ENCODE results near the gene MS4A4E. TPM values are rescaled to one million over a fixed set of nuclear protein-coding genes. Genes with fewer than 3 reads are reported as not detected.

The MS4A4E gene
- total RNA-seq, 1 donor from 2014 or later, result not detected

- Histone ChIP-seq H3K4me1 (ENCODE audit: control insufficient read depth in 3 of 3, insufficient read depth in 3 of 3, low read length in 3 of 3) (no peaks in the 10 kb centered on the region), H3K27ac (ENCODE audit: low read depth, low read length) (no peak overlapping the region), H3K9ac (ENCODE audit: low read depth in 1 of 3, low read length in 3 of 3) (no peak overlapping the region), H3K36me3 (ENCODE audit: control insufficient read depth in 3 of 3, insufficient read depth in 3 of 3, low read length in 3 of 3) (no peaks in the 10 kb centered on the region), H3K9me3 (ENCODE audit: control insufficient read depth in 3 of 3, low read length in 3 of 3) (no peaks in the 10 kb centered on the region), H3K27me3 (ENCODE audit: control insufficient read depth in 3 of 3, insufficient read depth in 3 of 3, low read length in 3 of 3) (no peaks in the 10 kb centered on the region), H3K4me3 (ENCODE audit: low read length in 3 of 3) (no peak overlapping the region)
These were observed 20.5 kb upstream of the MS4A4E start for GRCh38 chr11:60263402-60263801.

DNA sequence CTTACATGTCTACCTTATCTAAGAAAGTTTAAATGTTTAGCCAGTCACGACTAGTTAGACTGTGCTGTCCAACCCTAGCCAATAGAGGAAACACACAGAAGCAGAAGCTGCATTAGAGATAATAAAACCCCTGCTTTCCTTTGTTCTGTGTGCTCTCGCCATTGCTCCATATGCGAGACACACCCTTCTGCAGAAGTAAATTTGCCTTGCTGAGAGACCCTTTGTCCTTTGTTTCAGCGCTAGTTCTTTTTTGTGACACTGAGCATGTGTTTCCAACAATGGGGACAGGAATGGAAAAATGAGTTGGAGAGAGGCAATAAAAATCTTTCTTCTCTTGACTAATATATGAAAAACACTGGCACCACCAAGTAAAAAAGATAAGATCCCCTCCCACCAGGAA lies 18.1 kb upstream of the MS4A4E start:
- no peak overlapping the region for H3K27ac ChIP-seq (ENCODE audit: low read depth, low read length)
- no peaks in the 10 kb centered on the region for H3K4me1 ChIP-seq (ENCODE audit: control insufficient read depth in 3 of 3, insufficient read depth in 3 of 3, low read length in 3 of 3)
- H3K27me3 ChIP-seq (ENCODE audit: control insufficient read depth in 3 of 3, insufficient read depth in 3 of 3, low read length in 3 of 3), result no peaks in the 10 kb centered on the region
- H3K9me3 ChIP-seq (ENCODE audit: control insufficient read depth in 3 of 3, low read length in 3 of 3), result no peaks in the 10 kb centered on the region
- H3K36me3 ChIP-seq (ENCODE audit: control insufficient read depth in 3 of 3, insufficient read depth in 3 of 3, low read length in 3 of 3), result no peaks in the 10 kb centered on the region
- H3K4me3 ChIP-seq (ENCODE audit: low read length in 3 of 3), result no peak overlapping the region
- no peak overlapping the region for H3K9ac ChIP-seq (ENCODE audit: low read depth in 1 of 3, low read length in 3 of 3)

DNA sequence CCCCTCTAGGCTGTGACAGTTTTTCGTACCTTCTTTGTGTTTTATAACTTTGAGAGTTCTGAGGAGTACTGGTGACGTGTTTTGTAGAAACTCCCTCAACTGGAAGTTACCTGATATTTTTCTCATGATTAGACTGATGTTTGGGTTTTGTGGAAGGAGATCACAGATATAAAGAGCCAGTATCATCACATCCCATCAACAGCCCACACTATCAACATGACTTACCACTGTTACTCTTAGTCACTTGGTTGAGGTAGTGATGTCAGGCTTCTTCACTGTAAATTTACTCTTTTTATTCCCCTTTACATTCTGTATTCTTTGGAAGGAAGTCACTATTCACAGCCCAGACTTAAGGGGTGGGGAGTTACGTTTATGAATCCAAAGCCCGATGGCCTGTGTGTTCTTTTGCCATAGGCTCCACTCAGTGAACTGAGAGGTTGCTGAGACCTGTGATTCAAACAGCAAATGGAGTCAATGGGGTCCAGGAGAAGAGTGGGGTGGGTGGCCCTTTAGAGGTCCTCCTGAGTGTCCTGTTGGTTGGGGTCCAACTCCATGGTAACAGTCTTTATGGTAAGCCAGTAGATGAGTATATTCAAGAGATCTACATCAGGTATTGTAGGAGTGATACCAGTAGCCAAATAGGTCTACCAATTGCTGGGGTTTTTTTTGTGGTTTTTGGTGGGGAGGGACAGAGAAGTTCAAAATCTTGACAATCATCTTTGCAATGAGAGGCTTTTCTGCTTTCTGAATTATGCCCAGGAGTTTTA lies 15.2 kb upstream of the MS4A4E start:
- Histone ChIP-seq H3K9ac (ENCODE audit: low read depth in 1 of 3, low read length in 3 of 3) (no peak overlapping the region), H3K27me3 (ENCODE audit: control insufficient read depth in 3 of 3, insufficient read depth in 3 of 3, low read length in 3 of 3) (no peaks in the 10 kb centered on the region), H3K9me3 (ENCODE audit: control insufficient read depth in 3 of 3, low read length in 3 of 3) (peaks cover 0 to 7% (median 2%) of the 10 kb centered on the region in 3 donors), H3K4me1 (ENCODE audit: control insufficient read depth in 3 of 3, insufficient read depth in 3 of 3, low read length in 3 of 3) (no peaks in the 10 kb centered on the region), H3K4me3 (ENCODE audit: low read length in 3 of 3) (no peak overlapping the region), H3K27ac (ENCODE audit: low read depth, low read length) (no peak overlapping the region), H3K36me3 (ENCODE audit: control insufficient read depth in 3 of 3, insufficient read depth in 3 of 3, low read length in 3 of 3) (no peaks in the 10 kb centered on the region)

GRCh38 chr11:60252213-60253108 lies 9.5 kb upstream of the MS4A4E start:
- H3K27me3 ChIP-seq (ENCODE audit: control insufficient read depth in 3 of 3, insufficient read depth in 3 of 3, low read length in 3 of 3), result no peaks in the 10 kb centered on the region
- no peaks in the 10 kb centered on the region for H3K4me1 ChIP-seq (ENCODE audit: control insufficient read depth in 3 of 3, insufficient read depth in 3 of 3, low read length in 3 of 3)
- H3K9ac ChIP-seq (ENCODE audit: low read depth in 1 of 3, low read length in 3 of 3), result no peak overlapping the region
- no peak overlapping the region for H3K4me3 ChIP-seq (ENCODE audit: low read length in 3 of 3)
- H3K36me3 ChIP-seq (ENCODE audit: control insufficient read depth in 3 of 3, insufficient read depth in 3 of 3, low read length in 3 of 3), result no peaks in the 10 kb centered on the region
- peaks cover 0 to 7% (median 2%) of the 10 kb centered on the region in 3 donors for H3K9me3 ChIP-seq (ENCODE audit: control insufficient read depth in 3 of 3, low read length in 3 of 3)
- peak overlapping the region; percentile 30 for H3K27ac ChIP-seq (ENCODE audit: low read depth, low read length)

DNA sequence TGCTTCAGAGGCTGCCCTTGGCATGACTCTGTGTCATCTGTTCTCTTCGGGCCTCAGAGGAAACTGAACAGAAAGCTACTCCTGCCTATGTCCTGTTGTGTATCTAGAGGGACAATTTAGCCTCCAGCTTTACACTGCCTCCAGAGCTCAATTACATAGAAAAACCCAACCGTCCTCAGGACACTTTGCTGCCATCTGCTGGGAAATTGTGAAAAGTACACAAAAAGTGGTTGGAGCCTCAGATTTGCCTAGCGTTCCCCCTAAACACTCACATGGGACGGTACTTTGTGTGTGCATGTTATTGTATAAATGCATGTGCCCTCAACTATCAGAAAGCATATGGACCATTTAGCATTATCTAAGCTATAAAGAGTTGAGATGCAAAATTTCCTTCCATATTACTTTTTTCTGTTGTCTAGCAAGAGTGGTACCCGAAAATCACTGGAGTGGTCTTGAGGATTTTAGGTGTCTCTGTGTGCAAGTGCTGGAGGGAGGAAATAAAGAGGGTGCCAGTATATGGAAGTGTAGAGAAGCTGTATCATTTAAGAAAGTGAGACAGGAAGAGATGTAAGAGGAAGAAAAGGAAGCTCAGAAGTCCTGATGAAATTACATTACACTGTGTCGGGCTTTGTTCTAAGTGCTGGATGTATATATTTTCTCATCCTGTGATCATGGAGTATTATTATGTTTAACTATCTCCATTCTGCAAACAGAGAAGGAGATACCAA lies 8.7 kb upstream of the MS4A4E start:
- Histone ChIP-seq H3K9ac (ENCODE audit: low read depth in 1 of 3, low read length in 3 of 3) (no peak overlapping the region), H3K9me3 (ENCODE audit: control insufficient read depth in 3 of 3, low read length in 3 of 3) (peaks cover 0 to 7% (median 2%) of the 10 kb centered on the region in 3 donors), H3K36me3 (ENCODE audit: control insufficient read depth in 3 of 3, insufficient read depth in 3 of 3, low read length in 3 of 3) (no peaks in the 10 kb centered on the region), H3K27me3 (ENCODE audit: control insufficient read depth in 3 of 3, insufficient read depth in 3 of 3, low read length in 3 of 3) (no peaks in the 10 kb centered on the region), H3K4me3 (ENCODE audit: low read length in 3 of 3) (no peak overlapping the region), H3K27ac (ENCODE audit: low read depth, low read length) (no peak overlapping the region), H3K4me1 (ENCODE audit: control insufficient read depth in 3 of 3, insufficient read depth in 3 of 3, low read length in 3 of 3) (no peaks in the 10 kb centered on the region)

GRCh38 chr11:60241786-60242185 lies 1.2 kb downstream of the MS4A4E start:
- no peak overlapping the region for H3K9ac ChIP-seq (ENCODE audit: low read depth in 1 of 3, low read length in 3 of 3)
- H3K4me3 ChIP-seq (ENCODE audit: low read length in 3 of 3), result no peak overlapping the region
- H3K36me3 ChIP-seq (ENCODE audit: control insufficient read depth in 3 of 3, insufficient read depth in 3 of 3, low read length in 3 of 3), result no peaks in the 10 kb centered on the region
- H3K27me3 ChIP-seq (ENCODE audit: control insufficient read depth in 3 of 3, insufficient read depth in 3 of 3, low read length in 3 of 3), result no peaks in the 10 kb centered on the region
- H3K9me3 ChIP-seq (ENCODE audit: control insufficient read depth in 3 of 3, low read length in 3 of 3), result no peaks in the 10 kb centered on the region
- H3K27ac ChIP-seq (ENCODE audit: low read depth, low read length), result peak overlapping the region; percentile 7
- no peaks in the 10 kb centered on the region for H3K4me1 ChIP-seq (ENCODE audit: control insufficient read depth in 3 of 3, insufficient read depth in 3 of 3, low read length in 3 of 3)

DNA sequence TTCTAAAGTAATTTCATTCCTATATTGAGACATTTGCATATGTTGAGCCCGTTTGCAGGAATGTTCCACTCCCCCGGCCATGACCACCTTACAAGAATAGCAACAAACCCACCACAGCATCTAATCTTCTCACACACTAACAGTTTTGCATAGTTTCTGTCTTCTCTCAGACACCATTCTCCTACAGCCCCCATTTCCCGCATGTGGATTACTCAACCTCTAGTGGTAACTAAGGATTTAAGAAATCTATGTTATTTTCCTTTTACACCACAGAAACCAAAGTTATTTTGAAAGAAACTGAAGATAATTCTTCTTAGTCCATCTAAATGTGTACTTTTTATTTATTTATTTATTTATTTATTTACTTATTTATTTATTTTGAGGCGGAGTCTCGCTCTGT lies 2.3 kb downstream of the MS4A4E start:
- H3K27me3 ChIP-seq (ENCODE audit: control insufficient read depth in 3 of 3, insufficient read depth in 3 of 3, low read length in 3 of 3), result no peaks in the 10 kb centered on the region
- no peaks in the 10 kb centered on the region for H3K4me1 ChIP-seq (ENCODE audit: control insufficient read depth in 3 of 3, insufficient read depth in 3 of 3, low read length in 3 of 3)
- H3K9me3 ChIP-seq (ENCODE audit: control insufficient read depth in 3 of 3, low read length in 3 of 3), result no peaks in the 10 kb centered on the region
- no peaks in the 10 kb centered on the region for H3K36me3 ChIP-seq (ENCODE audit: control insufficient read depth in 3 of 3, insufficient read depth in 3 of 3, low read length in 3 of 3)
- no peak overlapping the region for H3K4me3 ChIP-seq (ENCODE audit: low read length in 3 of 3)
- no peak overlapping the region for H3K9ac ChIP-seq (ENCODE audit: low read depth in 1 of 3, low read length in 3 of 3)
- H3K27ac ChIP-seq (ENCODE audit: low read depth, low read length), result no peak overlapping the region

GRCh38 chr11:60235321-60235720 lies 7.6 kb downstream of the MS4A4E start:
- no peak overlapping the region for H3K27ac ChIP-seq (ENCODE audit: low read depth, low read length)
- H3K4me3 ChIP-seq (ENCODE audit: low read length in 3 of 3), result no peak overlapping the region
- H3K27me3 ChIP-seq (ENCODE audit: control insufficient read depth in 3 of 3, insufficient read depth in 3 of 3, low read length in 3 of 3), result no peaks in the 10 kb centered on the region
- H3K9me3 ChIP-seq (ENCODE audit: control insufficient read depth in 3 of 3, low read length in 3 of 3), result no peaks in the 10 kb centered on the region
- H3K9ac ChIP-seq (ENCODE audit: low read depth in 1 of 3, low read length in 3 of 3), result no peak overlapping the region
- H3K36me3 ChIP-seq (ENCODE audit: control insufficient read depth in 3 of 3, insufficient read depth in 3 of 3, low read length in 3 of 3), result no peaks in the 10 kb centered on the region
- H3K4me1 ChIP-seq (ENCODE audit: control insufficient read depth in 3 of 3, insufficient read depth in 3 of 3, low read length in 3 of 3), result no peaks in the 10 kb centered on the region

- H3K9me3 ChIP-seq (ENCODE audit: control insufficient read depth in 3 of 3, low read length in 3 of 3), result no peaks in the 10 kb centered on the region
- H3K36me3 ChIP-seq (ENCODE audit: control insufficient read depth in 3 of 3, insufficient read depth in 3 of 3, low read length in 3 of 3), result no peaks in the 10 kb centered on the region
- H3K4me3 ChIP-seq (ENCODE audit: low read length in 3 of 3), result no peak overlapping the region
- no peak overlapping the region for H3K9ac ChIP-seq (ENCODE audit: low read depth in 1 of 3, low read length in 3 of 3)
- no peaks in the 10 kb centered on the region for H3K4me1 ChIP-seq (ENCODE audit: control insufficient read depth in 3 of 3, insufficient read depth in 3 of 3, low read length in 3 of 3)
- H3K27ac ChIP-seq (ENCODE audit: low read depth, low read length), result no peak overlapping the region
- no peaks in the 10 kb centered on the region for H3K27me3 ChIP-seq (ENCODE audit: control insufficient read depth in 3 of 3, insufficient read depth in 3 of 3, low read length in 3 of 3)
These were observed 12.3 kb downstream of the MS4A4E start for GRCh38 chr11:60230681-60231080.
